ENCODE measurements around the gene ATRIP.
A peak's percentile ranks its signal among the peaks of the same experiment; 100 is the strongest.

ATRIP gene

GRCh38 chr3:48504051-48504946, 57.8 kb downstream of the ATRIP start, which contains the start of gene SHISA5:
TSS of gene SHISA5 (minus strand) at chr3:48504174. CDS start at chr3:48504094, 80 bp downstream.
- no peak for TF ChIP-seq CTCF (IDR thresholded peaks at IDR 0.05; ENCODE audit: low read depth, low read length)
- peak within 1 kb of the TSS; percentile 73 for H3K4me3 ChIP-seq (ENCODE audit: low read depth, low read length)

GRCh38 chr3:48505146-48505545, 58.6 kb downstream of the ATRIP start:
- H3K4me3 ChIP-seq (ENCODE audit: low read depth, low read length): no peak overlapping the region
- no peak for TF ChIP-seq CTCF (IDR thresholded peaks at IDR 0.05; ENCODE audit: low read depth, low read length)

- TF ChIP-seq CTCF (IDR thresholded peaks at IDR 0.05; ENCODE audit: low read depth, low read length): no peak
- H3K4me3 ChIP-seq (ENCODE audit: low read depth, low read length): no peak overlapping the region
Observed at GRCh38 chr3:48505968-48506504, 59.5 kb downstream of the ATRIP start.

- TF ChIP-seq CTCF (IDR thresholded peaks at IDR 0.05; ENCODE audit: low read depth, low read length): peak; percentile 19; the same call in 1 of the 2 replicates
- no peak overlapping the region for H3K4me3 ChIP-seq (ENCODE audit: low read depth, low read length)
Observed at GRCh38 chr3:48507256-48508061, 60.9 kb downstream of the ATRIP start.

- TF ChIP-seq CTCF (IDR thresholded peaks at IDR 0.05; ENCODE audit: low read depth, low read length): no peak
- H3K4me3 ChIP-seq (ENCODE audit: low read depth, low read length): no peak overlapping the region
Observed at GRCh38 chr3:48511551-48511950, 65.0 kb downstream of the ATRIP start.

GRCh38 chr3:48514431-48515227, 68.1 kb downstream of the ATRIP start:
- no peak for TF ChIP-seq CTCF (IDR thresholded peaks at IDR 0.05; ENCODE audit: low read depth, low read length)
- H3K4me3 ChIP-seq (ENCODE audit: low read depth, low read length): no peak overlapping the region

Data from WI38 (cell line).